ENCODE data around the gene LCP2.

Gene LCP2

DNA sequence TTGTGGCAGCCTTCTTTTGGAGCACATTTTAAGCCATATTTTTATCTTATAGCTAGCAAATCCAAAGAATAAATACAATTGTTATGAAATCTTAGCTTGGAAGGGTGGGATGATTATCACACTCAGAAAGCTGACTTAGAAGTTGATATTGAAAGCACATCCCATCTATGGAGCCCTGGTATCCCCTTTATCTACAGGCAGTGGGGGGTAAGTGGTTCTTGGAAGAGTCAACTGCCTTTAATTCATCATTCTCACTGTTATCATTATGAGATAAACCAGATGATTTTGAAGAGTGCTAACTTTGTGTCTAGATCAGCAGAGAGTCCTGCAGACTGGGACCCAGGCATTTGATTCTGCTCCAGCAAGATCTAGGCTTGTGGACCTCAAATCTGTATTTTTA lies 3.0 kb downstream of the LCP2 start:
- DNase-seq = no peak

DNA sequence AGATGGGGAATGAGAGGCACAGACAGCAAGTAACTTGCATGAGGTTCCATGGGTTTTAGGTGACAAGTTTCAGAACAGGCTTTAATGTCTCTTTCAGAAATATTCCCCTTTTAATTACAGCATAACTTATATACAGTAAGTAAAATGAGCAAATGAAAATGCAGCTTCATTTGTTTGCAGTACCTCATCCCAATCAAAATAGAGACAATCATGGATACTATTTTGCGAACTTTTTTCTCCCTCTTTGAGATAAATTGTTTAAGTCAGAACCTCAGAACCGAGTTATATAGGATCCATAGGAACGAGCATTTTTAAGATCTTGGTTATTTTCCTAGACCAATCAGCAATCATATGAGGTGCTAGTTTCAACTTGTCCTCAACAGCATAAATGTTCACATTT lies 3.5 kb downstream of the LCP2 start:
- no peak for DNase-seq

- peak; percentile 56 for DNase-seq
Observed at GRCh38 chr5:170293273-170293672, 4.3 kb downstream of the LCP2 start.

GRCh38 chr5:170292179-170293104 lies 5.1 kb downstream of the LCP2 start:
- no peak for DNase-seq

GRCh38 chr5:170290498-170290897 lies 7.1 kb downstream of the LCP2 start:
- DNase-seq = no peak

- no peak for DNase-seq
Observed at GRCh38 chr5:170289764-170290163, 7.8 kb downstream of the LCP2 start.

- no peak for DNase-seq
Observed at GRCh38 chr5:170289121-170289520, 8.5 kb downstream of the LCP2 start.

GRCh38 chr5:170288551-170288950 lies 9.0 kb downstream of the LCP2 start:
- no peak for DNase-seq

DNA sequence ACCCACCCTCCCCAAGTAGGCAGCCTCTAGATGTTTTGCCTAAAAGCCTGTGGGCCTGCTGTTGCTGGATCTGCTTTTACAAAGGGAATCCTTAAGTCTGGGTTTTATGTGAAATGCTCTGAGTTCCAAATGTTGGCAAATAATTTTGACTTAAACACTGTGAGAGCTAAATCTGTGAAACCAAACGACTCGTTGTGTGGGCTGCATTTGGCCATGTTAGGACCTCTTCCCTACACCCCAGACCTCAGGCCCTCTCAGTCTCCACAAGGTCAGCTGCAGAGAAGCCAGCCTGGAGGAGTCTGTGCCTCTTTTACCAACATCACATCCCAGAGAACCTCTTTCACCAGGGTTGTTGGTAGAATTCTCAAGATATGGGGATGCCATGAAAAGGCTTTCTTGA lies 9.4 kb downstream of the LCP2 start:
- DNase-seq = no peak

- DNase-seq = peak; percentile 33
Observed at GRCh38 chr5:170287532-170287931, 10.0 kb downstream of the LCP2 start.

GRCh38 chr5:170286386-170286925 lies 11.1 kb downstream of the LCP2 start:
- no peak for DNase-seq

GRCh38 chr5:170285181-170285580 lies 12.4 kb downstream of the LCP2 start:
- no peak for DNase-seq

- no peak for DNase-seq
Observed at GRCh38 chr5:170284231-170284630, 13.3 kb downstream of the LCP2 start.

DNA sequence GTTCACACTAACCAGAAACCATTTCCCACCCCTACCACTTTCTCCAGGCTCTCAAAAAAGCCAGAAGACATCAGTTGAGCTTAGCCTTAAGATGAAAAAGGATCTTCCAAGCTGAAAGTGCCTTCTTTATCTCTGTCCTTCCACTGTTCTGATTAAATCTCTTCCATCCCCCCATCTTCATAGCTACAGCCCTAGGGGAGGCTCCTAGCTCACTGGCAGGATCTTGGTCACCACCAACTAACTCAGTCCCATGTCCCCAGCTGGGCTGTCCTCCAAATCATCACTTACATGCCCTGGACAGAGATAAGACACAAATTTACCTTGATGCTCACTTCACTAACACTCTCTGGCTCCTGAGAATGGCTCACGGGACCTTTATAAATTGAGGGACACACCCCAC lies 14.3 kb downstream of the LCP2 start:
- DNase-seq = no peak

GRCh38 chr5:170280011-170280493 lies 17.5 kb downstream of the LCP2 start:
- DNase-seq = no peak

- DNase-seq = no peak
Observed at GRCh38 chr5:170279459-170279817, 18.1 kb downstream of the LCP2 start.

- peak; percentile 91 for DNase-seq
Observed at GRCh38 chr5:170278611-170279458, 18.7 kb downstream of the LCP2 start.

DNA sequence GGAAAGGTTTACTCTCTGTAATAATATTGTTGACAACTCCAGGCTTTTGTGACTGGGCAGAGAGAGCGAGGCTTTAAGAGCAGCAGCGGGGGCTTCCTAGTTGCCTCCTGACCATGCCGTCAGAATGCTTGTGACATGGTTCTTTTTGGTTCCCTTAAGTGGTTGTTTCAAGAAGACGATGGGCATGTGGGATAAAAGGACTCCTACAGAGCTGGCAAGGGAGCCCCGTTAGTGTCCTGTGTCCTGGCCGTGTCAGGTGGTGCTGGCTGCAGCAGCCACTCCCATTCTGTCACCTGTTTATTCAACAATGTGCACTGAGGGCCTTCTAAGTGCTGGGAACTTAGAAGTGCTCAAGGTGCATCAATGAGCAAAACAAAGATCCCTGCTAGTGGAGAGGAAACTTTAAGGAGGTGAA lies 19.7 kb downstream of the LCP2 start:
- no peak for DNase-seq

GRCh38 chr5:170276140-170276539 lies 21.4 kb downstream of the LCP2 start:
- DNase-seq = no peak

- peak; percentile 48 for DNase-seq
Observed at GRCh38 chr5:170275376-170275994, 22.1 kb downstream of the LCP2 start.

GRCh38 chr5:170273968-170274710 lies 23.4 kb downstream of the LCP2 start:
- peak; percentile 77 for DNase-seq

All from CD4-positive, alpha-beta T cell treated with Interleukin-6 for 4 hours (primary cell).